Endothelial cell of umbilical vein (primary cell): ENCODE measurements around the gene JARID2. TPM values are rescaled to one million over a fixed set of nuclear protein-coding genes. Genes with fewer than 3 reads are reported as not detected.

ENCODE experiments used
- BruUV-seq: library from RNA; stranded (reverse); fragments of 400-500 nt; replicated peaks from 2 replicates; lab custom pipeline; 2021; lab: Mats Ljungman, UMichigan
- CTCF ChIA-PET: fragments of 300-600, 350-600 bp; sonication (Branson Sonifier 250); formaldehyde crosslinking; loops from one replicate; lab custom pipeline; 2021; ENCODE audit warnings: antibody characterized with exemption, inconsistent platforms; lab: Charles Lee
- POLR2A ChIA-PET: fragments of 300-600, 350-600 bp; sonication (Branson Sonifier 250); formaldehyde crosslinking; loops from one replicate; lab custom pipeline; 2021; ENCODE audit warnings: antibody characterized with exemption, inconsistent platforms; lab: Charles Lee
- DNase-seq: peaks from one replicate; pipeline ENCODE4 v3.0.0-alpha.2; 2011; ENCODE audit warnings: low read depth, low spot score
- FAIRE-seq: peaks from 2 replicates; lab custom pipeline; 2011; peaks lifted over from hg19 to GRCh38; lab: Jason Lieb, UNC
- H2AFZ ChIP-seq: 2 replicates; pipeline ENCODE4 v1.6.0; 2012; ENCODE audit warnings: low read depth, low read length, control low read depth, inconsistent platforms
- H3K27ac ChIP-seq: 2 replicates; pipeline ENCODE4 v1.5.1; 2011; ENCODE audit warnings: low read depth, mild to moderate bottlenecking, control low read depth, low read length, moderate library complexity; ENCODE audit not compliant: insufficient read depth
- H3K27me3 ChIP-seq, 2 experiments: 2 replicates each; pipeline versions ENCODE4 v1.6.0 to v1.6.1; 2011; ENCODE audit warnings: low read length in 2 of 2, mixed read lengths in 1 of 2; ENCODE audit not compliant: control insufficient read depth in 2 of 2, insufficient read depth in 2 of 2
- H3K36me3 ChIP-seq, 2 experiments: 2 replicates in 1 of 2; 3 replicates in 1 of 2; pipeline ENCODE4 v1.5.1; 2011; ENCODE audit warnings: low read length in 2 of 2, mild to moderate bottlenecking in 1 of 2, moderate library complexity in 1 of 2; ENCODE audit not compliant: control insufficient read depth in 2 of 2, insufficient read depth in 2 of 2; ENCODE audit errors: extremely low read depth in 1 of 2
- H3K4me1 ChIP-seq: 3 replicates; pipeline ENCODE4 v1.5.1; 2011; ENCODE audit warnings: mild to moderate bottlenecking, low read length; ENCODE audit not compliant: control insufficient read depth, insufficient read depth; ENCODE audit errors: extremely low read depth
- H3K4me2 ChIP-seq: 2 replicates; pipeline ENCODE4 v1.6.1; 2011; ENCODE audit warnings: low read length, control low read depth, mixed read lengths; ENCODE audit not compliant: insufficient read depth
- H3K4me3 ChIP-seq, 3 experiments: fragments of 200-600 bp in 1 of 3; sonication (generic), shearing (Covaris generic) in 1 of 3; replicated peaks in 1 of 3; 2 replicates each; pipeline ENCODE4 v1.5.1; 2011 to 2016; ENCODE audit warnings: control low read depth in 3 of 3, low read length in 3 of 3, mild to moderate bottlenecking in 2 of 3, inconsistent platforms in 1 of 3, low read depth in 1 of 3, moderate library complexity in 1 of 3; ENCODE audit not compliant: insufficient read depth in 1 of 3
- H3K79me2 ChIP-seq: 2 replicates; pipeline ENCODE4 v1.6.0; 2012; ENCODE audit warnings: low read length, inconsistent platforms; ENCODE audit not compliant: control insufficient read depth, insufficient read depth
- H3K9ac ChIP-seq: replicated peaks from 2 replicates; pipeline ENCODE3; 2011; ENCODE audit warnings: low read length, control low read depth; ENCODE audit not compliant: insufficient read depth; ENCODE audit errors: extremely low read depth
- H3K9me1 ChIP-seq: replicated peaks from 3 replicates; pipeline ENCODE4 v1.6.0; 2011; ENCODE audit warnings: mild to moderate bottlenecking, low read length; ENCODE audit not compliant: control insufficient read depth, insufficient read depth; ENCODE audit errors: extremely low read depth
- H3K9me3 ChIP-seq: replicated peaks from 2 replicates; pipeline ENCODE4 v1.5.1; 2012; ENCODE audit warnings: low read length, inconsistent platforms; ENCODE audit not compliant: control insufficient read depth, insufficient read depth
- H4K20me1 ChIP-seq: replicated peaks from 2 replicates; pipeline ENCODE3; 2011; ENCODE audit warnings: mild to moderate bottlenecking, low read length; ENCODE audit not compliant: control insufficient read depth, insufficient read depth; ENCODE audit errors: extremely low read depth
- EZH2 ChIP-seq: IDR thresholded peaks from 2 replicates; pipeline ENCODE4 v1.6.1; 2012; ENCODE audit warnings: borderline replicate concordance, low read depth, mild to moderate bottlenecking, moderate library complexity, low read length, inconsistent platforms; ENCODE audit not compliant: severe bottlenecking
- FOS ChIP-seq: IDR thresholded peaks from 2 replicates; pipeline ENCODE4 v1.6.1; 2011; ENCODE audit warnings: mild to moderate bottlenecking, low read length, moderate library complexity, borderline replicate concordance; ENCODE audit not compliant: insufficient read depth
- GATA2 ChIP-seq: IDR thresholded peaks from 2 replicates; pipeline ENCODE4 v1.7.0; 2011; ENCODE audit warnings: low read depth, mild to moderate bottlenecking, moderate library complexity, mixed read lengths, low read length; ENCODE audit not compliant: insufficient read length, insufficient read depth
- JUN ChIP-seq: IDR thresholded peaks from 2 replicates; pipeline ENCODE4 v1.6.1; 2011; ENCODE audit warnings: borderline replicate concordance, low read depth; ENCODE audit not compliant: insufficient read length, insufficient read depth
- MYC ChIP-seq: IDR thresholded peaks from one replicate; pipeline ENCODE4 v1.6.1; 2011; ENCODE audit warnings: mild to moderate bottlenecking, low read depth, low read length
- POLR2A ChIP-seq: IDR thresholded peaks from 2 replicates; pipeline ENCODE4 v1.6.1; 2012; ENCODE audit warnings: low read depth, mild to moderate bottlenecking, control low read depth, low read length
- POLR2AphosphoS5 ChIP-seq: IDR thresholded peaks from 2 replicates; pipeline ENCODE4 v1.6.1; 2012; ENCODE audit warnings: low read depth, mild to moderate bottlenecking, control low read depth, low read length, moderate library complexity; ENCODE audit not compliant: insufficient read depth
- dilution Hi-C: fragments of 300-500 bp; cut with MboI; formaldehyde crosslinking; loops from one replicate; pipeline ENCODE4 v1.15.0; 2019; ENCODE audit warnings: low sequenced_read_pairs; ENCODE audit not compliant: extremely low pct_ligation_motif_present
- intact Hi-C: fragments of 100-400 bp; cut with micrococcal nuclease; formaldehyde crosslinking; loops from one replicate; pipeline ENCODE4 v1.10.0; 2022
- polyA plus RNA-seq, 4 experiments: library from polyadenylated mRNA; depleted of rRNA in 3 of 4; stranded (reverse) in 3 of 4; unstranded in 1 of 4; fragments of >200 nt; gene quantifications; 2 replicates each; pipeline versions ENCODE4 v1.2.1 to v1.2.3, GENCODE V29; 2011 to 2012; ENCODE audit warnings: missing spikeins in 1 of 4
- total RNA-seq: library from RNA; stranded (reverse); gene quantifications from 2 replicates; pipeline ENCODE4 v1.2.3, GENCODE V29; 2021
- TF ChIP-seq, protein P1 (sequence below), 2 donors: IDR thresholded peaks; 1 replicate in 1 of 2; 2 replicates in 1 of 2; pipeline ENCODE4 v1.5.1; 2011; ENCODE audit warnings: low read length in 2 of 2, mild to moderate bottlenecking in 2 of 2, moderate library complexity in 2 of 2, control low read depth in 1 of 2, inconsistent platforms in 1 of 2, low read depth in 1 of 2; ENCODE audit not compliant: insufficient read depth in 1 of 2; ENCODE audit errors: extremely low read depth in 1 of 2
- TF ChIP-seq, protein P2 (sequence below): IDR thresholded peaks from 2 replicates; pipeline ENCODE4 v1.6.1; 2011; ENCODE audit not compliant: insufficient read depth, insufficient read length

The JARID2 gene
- total and polyA plus RNA-seq, 2 donors (not counting 3 experiments of a cell fraction or from before 2014, with no cell fraction given) = 2.9 to 10.6 TPM

DNA sequence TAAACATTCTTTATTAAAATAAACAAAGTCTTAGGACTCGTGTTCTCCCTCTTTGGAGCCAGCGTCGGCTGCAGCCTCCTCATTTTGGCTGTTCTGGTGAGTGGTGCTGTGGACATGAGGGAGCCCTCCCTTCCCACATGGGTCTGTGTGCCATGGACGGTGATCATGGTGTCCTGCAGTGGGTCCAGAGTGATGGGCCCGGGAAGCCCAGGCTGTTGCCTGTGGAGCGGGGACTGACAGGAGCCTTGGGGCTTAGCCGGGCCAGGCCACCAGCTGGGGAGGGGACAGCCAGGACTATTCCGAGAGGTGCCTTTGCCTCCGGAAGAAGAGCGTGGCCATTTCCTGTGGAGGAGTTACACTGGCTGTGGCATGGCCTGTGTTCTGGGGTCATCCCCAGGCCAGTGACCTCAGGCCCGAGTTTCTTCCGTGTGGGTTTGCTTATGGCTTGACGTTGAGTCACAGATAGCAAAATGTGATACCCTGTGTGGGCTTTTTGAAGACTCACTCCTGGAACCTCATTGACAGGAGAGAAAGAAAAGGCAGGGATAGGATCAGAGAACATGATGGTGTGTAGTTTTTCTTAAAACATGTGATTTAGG, 263.6 kb downstream of the JARID2 start:
- CTCF ChIA-PET = no interaction called here

More for the DNA sequence above, 263.6 kb downstream of the JARID2 start:
- no peak overlapping the region for H3K4me2 ChIP-seq
- H3K9ac ChIP-seq = no peak overlapping the region
- H3K9me3 ChIP-seq = no peaks in the 10 kb centered on the region
- H3K27ac ChIP-seq = no peak overlapping the region
- H3K9me1 ChIP-seq = no peaks in the 10 kb centered on the region
- no peak for DNase-seq
- H3K27me3 ChIP-seq = no peaks in the 10 kb centered on the region
- H3K79me2 ChIP-seq = no peaks in the 10 kb centered on the region
- H3K36me3 ChIP-seq = peaks cover 0 to 7% of the 10 kb centered on the region in 2 experiments
- dilution Hi-C loops = no loop called here
- no peaks in the 10 kb centered on the region for H4K20me1 ChIP-seq
- no peak overlapping the region for H3K4me3 ChIP-seq
- H3K4me1 ChIP-seq = peaks cover 10% of the 10 kb centered on the region
- POLR2A ChIA-PET = no interaction called here
- H2AFZ ChIP-seq = no peak overlapping the region
- no peak for FAIRE-seq
- no peak for TF ChIP-seq MYC
- no peak for TF ChIP-seq EZH2
- TF ChIP-seq, protein P1, sequence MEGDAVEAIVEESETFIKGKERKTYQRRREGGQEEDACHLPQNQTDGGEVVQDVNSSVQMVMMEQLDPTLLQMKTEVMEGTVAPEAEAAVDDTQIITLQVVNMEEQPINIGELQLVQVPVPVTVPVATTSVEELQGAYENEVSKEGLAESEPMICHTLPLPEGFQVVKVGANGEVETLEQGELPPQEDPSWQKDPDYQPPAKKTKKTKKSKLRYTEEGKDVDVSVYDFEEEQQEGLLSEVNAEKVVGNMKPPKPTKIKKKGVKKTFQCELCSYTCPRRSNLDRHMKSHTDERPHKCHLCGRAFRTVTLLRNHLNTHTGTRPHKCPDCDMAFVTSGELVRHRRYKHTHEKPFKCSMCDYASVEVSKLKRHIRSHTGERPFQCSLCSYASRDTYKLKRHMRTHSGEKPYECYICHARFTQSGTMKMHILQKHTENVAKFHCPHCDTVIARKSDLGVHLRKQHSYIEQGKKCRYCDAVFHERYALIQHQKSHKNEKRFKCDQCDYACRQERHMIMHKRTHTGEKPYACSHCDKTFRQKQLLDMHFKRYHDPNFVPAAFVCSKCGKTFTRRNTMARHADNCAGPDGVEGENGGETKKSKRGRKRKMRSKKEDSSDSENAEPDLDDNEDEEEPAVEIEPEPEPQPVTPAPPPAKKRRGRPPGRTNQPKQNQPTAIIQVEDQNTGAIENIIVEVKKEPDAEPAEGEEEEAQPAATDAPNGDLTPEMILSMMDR (IDR thresholded peaks at IDR 0.05; ENCODE audit: extremely low read depth in 1 of 2, insufficient read depth in 1 of 2, low read depth in 1 of 2, low read length in 2 of 2) = no peak
- TF ChIP-seq GATA2 = no peak
- no peak for TF ChIP-seq POLR2A
- no peak for TF ChIP-seq POLR2AphosphoS5
- TF ChIP-seq FOS = no peak
- TF ChIP-seq JUN = no peak
- TF ChIP-seq, protein P2, sequence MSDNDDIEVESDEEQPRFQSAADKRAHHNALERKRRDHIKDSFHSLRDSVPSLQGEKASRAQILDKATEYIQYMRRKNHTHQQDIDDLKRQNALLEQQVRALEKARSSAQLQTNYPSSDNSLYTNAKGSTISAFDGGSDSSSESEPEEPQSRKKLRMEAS = no peak
- intact Hi-C loops = no loop called here
- BruUV-seq = no TSS peak
